Gastrocnemius medialis (tissue), 4 donors: Measurements from ENCODE around the gene FYB1.

Experiments
- CTCF ChIP-seq, 5 experiments: fragments of 450-650 bp in 3 of 5; fragments of 200-600 bp in 2 of 5; sonication (generic) in 2 of 5; IDR thresholded peaks in 4 of 5; conservative IDR thresholded peaks in 1 of 5; 1 replicate in 4 of 5; 2 replicates in 1 of 5; pipeline ENCODE4 v1.5.1; 2016 to 2019; ENCODE audit warnings: antibody characterized with exemption in 5 of 5, mild to moderate bottlenecking in 3 of 5, moderate library complexity in 3 of 5
- POLR2A ChIP-seq, 2 donors: fragments of 450-650 bp; IDR thresholded peaks; one replicate each; pipeline ENCODE4 v1.6.1; 2017; ENCODE audit warnings: antibody characterized with exemption in 2 of 2, mild to moderate bottlenecking in 2 of 2, moderate library complexity in 2 of 2

- TF ChIP-seq POLR2A (IDR thresholded peaks at IDR 0.05) = no peak
- TF ChIP-seq CTCF (IDR thresholded peaks at IDR 0.05 in 4 of 5, conservative IDR thresholded peaks at IDR 0.05 in 1 of 5) = no peak
Observed at GRCh38 chr5:39100301-39100850, 119.0 kb downstream of the FYB1 start.
